Tibial nerve (tissue), 4 donors: ENCODE data around the gene RFFL.

Experiments
- CTCF ChIP-seq, 5 experiments: fragments of 200-600 bp in 3 of 5; fragments of 450-650 bp in 2 of 5; sonication (generic) in 3 of 5; IDR thresholded peaks; one replicate each; pipeline ENCODE4 v1.5.1; 2016 to 2019; ENCODE audit warnings: antibody characterized with exemption in 5 of 5, mild to moderate bottlenecking in 3 of 5, moderate library complexity in 2 of 5
- EP300 ChIP-seq, 2 donors: sonication (generic); formaldehyde crosslinking; IDR thresholded peaks; one replicate each; pipeline ENCODE4 v1.6.1; 2017; ENCODE audit warnings: antibody characterized with exemption in 2 of 2, mild to moderate bottlenecking in 1 of 2
- POLR2A ChIP-seq, 2 donors: fragments of 450-650 bp; IDR thresholded peaks; one replicate each; pipeline ENCODE4 v1.6.1; 2017; ENCODE audit warnings: antibody characterized with exemption in 2 of 2, mild to moderate bottlenecking in 2 of 2, moderate library complexity in 2 of 2

- TF ChIP-seq POLR2A (IDR thresholded peaks at IDR 0.05) (no peak), CTCF (IDR thresholded peaks at IDR 0.05) (no peak), EP300 (IDR thresholded peaks at IDR 0.05) (no peak)
Observed at GRCh38 chr17:35083071-35083470, 19.6 kb upstream of the RFFL start.
